Activated CD4-positive, alpha-beta T cell treated with anti-CD3 and anti-CD28 coated beads, Interleukin-2, amount 50 U/mL, for 16 hours (primary cell): ENCODE data around the gene SOX12.
A peak's percentile ranks its signal among the peaks of the same experiment; 100 is the strongest.
"Not testable (repeated sequence)": the region's sequence is repeated elsewhere in the genome, so short reads cannot be mapped to it uniquely, and the experiment has no call there.

Experiments
- DNase-seq: peaks from one replicate; pipeline ENCODE4 v3.0.0-alpha.2; 2020

SOX12 gene

GRCh38 chr20:329851-330232, 4.5 kb downstream of the SOX12 start:
- no peak for DNase-seq

GRCh38 chr20:330233-331149, 5.1 kb downstream of the SOX12 start:
- DNase-seq: peak; percentile 70

GRCh38 chr20:334578-334977, 9.2 kb downstream of the SOX12 start:
- no peak for DNase-seq

GRCh38 chr20:336040-336439, 10.7 kb downstream of the SOX12 start:
- DNase-seq: not testable (repeated sequence)

GRCh38 chr20:341682-342081, 16.3 kb downstream of the SOX12 start:
- peak; percentile 34 for DNase-seq

GRCh38 chr20:343107-343506, 17.8 kb downstream of the SOX12 start:
- DNase-seq: no peak

GRCh38 chr20:346033-346639, 20.8 kb downstream of the SOX12 start:
- no peak for DNase-seq

GRCh38 chr20:346640-347316, 21.4 kb downstream of the SOX12 start, which contains the start of gene NRSN2:
TSS of gene NRSN2 (plus strand) at chr20:347111. CDS start at chr20:349644, 2,533 bp downstream.
- no peak for DNase-seq

GRCh38 chr20:347317-347639, 21.9 kb downstream of the SOX12 start:
- no peak for DNase-seq

GRCh38 chr20:347640-348484, 22.5 kb downstream of the SOX12 start:
- DNase-seq: peak; percentile 71

GRCh38 chr20:348972-349841, 23.9 kb downstream of the SOX12 start:
- no peak for DNase-seq

GRCh38 chr20:353166-353565, 27.8 kb downstream of the SOX12 start:
- no peak for DNase-seq

GRCh38 chr20:354298-354977, 29.1 kb downstream of the SOX12 start:
- peak; percentile 87 for DNase-seq

GRCh38 chr20:356154-356553, 30.8 kb downstream of the SOX12 start:
- DNase-seq: not testable (repeated sequence)

GRCh38 chr20:356745-357144, 31.4 kb downstream of the SOX12 start:
- no peak for DNase-seq

GRCh38 chr20:358891-359555, 33.7 kb downstream of the SOX12 start:
- no peak for DNase-seq

- DNase-seq: no peak
Observed at GRCh38 chr20:361561-361960, 36.2 kb downstream of the SOX12 start.

GRCh38 chr20:362271-363254, 37.2 kb downstream of the SOX12 start:
- DNase-seq: peak; percentile 53
